ENCODE measurements around the gene ARHGAP8. TPM values are rescaled to one million over a fixed set of nuclear protein-coding genes. Genes with fewer than 3 reads are reported as not detected.

Gene ARHGAP8
- polyA plus RNA-seq, 1 donor from 2014 or later: 3.0 TPM

GRCh38 chr22:44848296-44848741 is 95.9 kb downstream of the ARHGAP8 start:
- H3K4me3 ChIP-seq (ENCODE audit: low read length): no peak overlapping the region
- H3K9me2 ChIP-seq (ENCODE audit: insufficient read depth, low read length): no peaks in the 10 kb centered on the region
- no peaks in the 10 kb centered on the region for H3K9me3 ChIP-seq (ENCODE audit: low read length)
- no peak overlapping the region for H3K4me2 ChIP-seq (ENCODE audit: low read length)
- H3K79me2 ChIP-seq (replicated peaks; ENCODE audit: insufficient read depth, low read length): no peaks in the 10 kb centered on the region
- H3F3A ChIP-seq (ENCODE audit: insufficient read depth, low read length, poor library complexity, severe bottlenecking): no peaks in the 10 kb centered on the region
- no peak overlapping the region for H3K9ac ChIP-seq (ENCODE audit: low read length)
- H4K20me1 ChIP-seq (ENCODE audit: insufficient read depth): no peaks in the 10 kb centered on the region
- no peaks in the 10 kb centered on the region for H3K36me3 ChIP-seq (ENCODE audit: insufficient read depth, low read length)
- H3K27me3 ChIP-seq (ENCODE audit: insufficient read depth, low read depth, low read length): no peaks in the 10 kb centered on the region
- no peak overlapping the region for H3K27ac ChIP-seq (ENCODE audit: low read length)
- TF ChIP-seq EZH2 (IDR thresholded peaks at IDR 0.05; ENCODE audit: borderline replicate concordance, insufficient read depth, low read length, poor library complexity, severe bottlenecking) (no peak), MXI1 (conservative IDR thresholded peaks at IDR 0.05; ENCODE audit: poor library complexity, severe bottlenecking) (no peak), POLR2AphosphoS5 (IDR thresholded peaks at IDR 0.05) (no peak), RAD21 (conservative IDR thresholded peaks at IDR 0.05) (no peak), REST (IDR thresholded peaks at IDR 0.05; ENCODE audit: borderline replicate concordance) (no peak)
- H2AFZ ChIP-seq (ENCODE audit: low read depth, low read length): no peak overlapping the region

- Histone ChIP-seq H3K4me2 (ENCODE audit: low read length) (no peak overlapping the region), H4K20me1 (ENCODE audit: insufficient read depth) (no peaks in the 10 kb centered on the region)
These were observed 96.5 kb downstream of the ARHGAP8 start for GRCh38 chr22:44848791-44849420.

More at GRCh38 chr22:44848791-44849420, 96.5 kb downstream of the ARHGAP8 start:
- no peak for TF ChIP-seq CTCF (IDR thresholded peaks at IDR 0.05; ENCODE audit: poor library complexity, severe bottlenecking)
- no peak for TF ChIP-seq EP300 (conservative IDR thresholded peaks at IDR 0.05; ENCODE audit: poor library complexity, severe bottlenecking)
- no peak for TF ChIP-seq RAD21 (conservative IDR thresholded peaks at IDR 0.05)
- TF ChIP-seq EZH2 (IDR thresholded peaks at IDR 0.05; ENCODE audit: borderline replicate concordance, insufficient read depth, low read length, poor library complexity, severe bottlenecking): no peak
- no peak for TF ChIP-seq REST (IDR thresholded peaks at IDR 0.05; ENCODE audit: borderline replicate concordance)
- TF ChIP-seq SMC3 (conservative IDR thresholded peaks at IDR 0.05; ENCODE audit: poor library complexity): no peak
- TF ChIP-seq TAF1 (IDR thresholded peaks at IDR 0.05; ENCODE audit: low read depth): no peak
- no peak for TF ChIP-seq MXI1 (conservative IDR thresholded peaks at IDR 0.05; ENCODE audit: poor library complexity, severe bottlenecking)
- no peak overlapping the region for H2AFZ ChIP-seq (ENCODE audit: low read depth, low read length)
- no peak overlapping the region for H3K4me3 ChIP-seq (ENCODE audit: low read length)
- H3F3A ChIP-seq (ENCODE audit: insufficient read depth, low read length, poor library complexity, severe bottlenecking): no peaks in the 10 kb centered on the region
- H3K79me2 ChIP-seq (replicated peaks; ENCODE audit: insufficient read depth, low read length): no peaks in the 10 kb centered on the region
- H3K27ac ChIP-seq (ENCODE audit: low read length): no peak overlapping the region
- H3K9ac ChIP-seq (ENCODE audit: low read length): no peak overlapping the region
- no peaks in the 10 kb centered on the region for H3K9me2 ChIP-seq (ENCODE audit: insufficient read depth, low read length)
- H3K9me3 ChIP-seq (ENCODE audit: low read length): no peaks in the 10 kb centered on the region
- no peaks in the 10 kb centered on the region for H3K27me3 ChIP-seq (ENCODE audit: insufficient read depth, low read depth, low read length)
- no peaks in the 10 kb centered on the region for H3K36me3 ChIP-seq (ENCODE audit: insufficient read depth, low read length)

All from neural cell (in vitro differentiated cells).